Stimulated activated CD8-positive, alpha-beta memory T cell treated with anti-CD3 and anti-CD28 coated beads, Interleukin-12 subunit alpha, Interleukin-12 subunit beta, amount 100 ng/mL, for 24 hours (primary cell): ENCODE data around the gene DNAJA3.
A peak's percentile ranks its signal among the peaks of the same experiment; 100 is the strongest.

Source experiments
- DNase-seq: peaks from one replicate; pipeline ENCODE4 v3.0.0-alpha.2; 2020; ENCODE audit errors: extremely low read depth

The DNAJA3 gene

DNA sequence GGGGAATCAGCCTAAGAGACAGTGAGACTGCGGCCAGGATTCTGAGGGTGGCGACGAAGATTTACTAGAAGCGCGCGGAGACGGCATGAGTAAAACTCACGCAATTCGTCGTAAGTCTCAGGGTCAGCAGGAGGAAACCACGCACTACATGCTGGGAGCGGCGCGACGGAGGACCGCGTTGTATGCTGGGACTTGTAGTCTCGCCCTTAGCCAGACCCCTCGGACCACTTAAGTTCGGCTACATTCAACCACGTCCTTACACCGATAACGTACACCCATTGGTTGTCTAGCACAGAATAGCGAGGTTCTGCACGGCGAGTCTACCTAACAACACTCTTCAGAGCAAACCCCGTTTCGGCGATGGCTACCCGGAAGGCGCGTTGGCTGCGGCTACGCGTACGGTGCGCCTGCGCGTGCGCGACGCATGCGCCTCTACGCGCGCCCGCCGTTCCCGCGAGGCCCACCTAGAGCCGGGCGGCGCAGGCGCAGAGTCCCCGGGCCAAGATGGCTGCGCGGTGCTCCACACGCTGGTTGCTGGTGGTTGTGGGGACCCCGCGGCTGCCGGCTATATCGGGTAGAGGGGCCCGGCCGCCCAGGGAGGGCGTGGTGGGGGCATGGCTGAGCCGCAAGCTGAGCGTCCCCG is at the start of gene DNAJA3:
Gene DNAJA3 (plus strand): TSS at position 491 of the 643 bp plus-strand sequence. CDS start 14 bp downstream, at position 505.
- DNase-seq, result peak; percentile 88

DNA sequence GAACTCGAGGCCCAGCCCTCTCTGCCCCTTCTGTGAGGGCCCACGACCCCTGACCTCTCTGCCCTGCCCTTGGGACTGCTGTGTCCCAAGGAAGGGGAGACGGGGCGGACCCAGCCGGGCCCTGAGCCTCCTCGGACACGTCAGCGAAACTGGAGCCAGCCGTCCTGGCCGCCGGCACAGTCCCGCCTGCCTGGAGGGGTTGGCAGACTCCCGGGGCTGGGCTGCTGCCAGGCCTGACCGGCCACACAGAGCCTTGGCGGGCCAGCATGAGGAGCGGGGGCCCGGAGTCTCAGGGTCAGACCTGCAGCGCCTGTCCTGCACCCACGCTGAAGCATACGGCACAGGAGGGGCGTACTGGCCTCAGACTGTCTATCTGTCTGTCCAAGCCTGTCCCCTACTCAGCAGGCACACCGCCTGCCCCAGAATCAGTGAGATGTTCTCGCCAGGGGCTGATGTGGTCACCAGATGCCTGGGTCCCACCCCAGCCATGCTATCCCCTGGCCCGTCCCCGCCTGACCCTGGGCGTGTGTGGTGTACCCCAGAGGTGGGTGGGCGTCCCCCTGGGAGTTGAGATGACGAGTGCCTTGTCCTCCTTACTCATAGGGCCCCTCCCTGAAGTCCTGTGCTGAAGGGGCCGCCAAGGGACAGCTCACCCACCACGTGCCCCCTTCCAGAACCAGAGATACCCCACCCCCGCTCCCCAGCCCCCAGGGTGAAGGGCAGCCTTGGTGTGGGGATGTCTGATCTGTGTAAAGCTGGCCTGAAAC is 49.4 kb upstream of the DNAJA3 start:
- DNase-seq, result no peak

DNA sequence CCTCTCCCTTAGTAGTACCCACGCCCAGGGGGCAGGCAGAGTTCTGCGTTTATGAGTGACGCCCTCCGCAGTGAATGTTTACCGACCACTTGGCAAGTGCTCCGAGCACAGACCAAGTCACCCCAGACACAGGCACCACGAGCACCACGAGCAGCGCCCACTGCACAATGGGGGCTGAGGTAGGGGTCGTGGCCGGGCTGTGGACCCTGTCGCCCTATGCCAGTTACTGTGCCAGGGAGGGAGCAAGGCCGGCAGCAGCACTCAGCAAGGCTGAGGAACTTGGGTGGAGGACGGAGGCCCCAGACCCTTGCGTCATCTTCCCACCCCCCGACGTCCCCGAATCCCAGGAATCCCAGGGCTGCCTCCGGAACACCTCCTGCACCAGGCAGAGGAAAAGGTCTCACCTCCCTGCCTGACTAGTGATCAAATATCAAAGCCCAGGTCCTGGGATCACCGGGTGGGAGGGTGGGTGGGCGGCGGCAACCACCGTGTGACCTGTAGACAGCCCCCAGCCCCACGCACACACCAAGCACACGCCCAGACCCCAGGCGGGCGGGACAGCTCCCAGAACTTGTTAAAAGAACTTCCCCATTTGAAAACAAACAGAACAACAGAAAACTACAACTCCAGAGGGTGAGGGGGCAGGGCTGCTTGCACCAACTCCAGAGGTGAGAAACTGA is 48.6 kb upstream of the DNAJA3 start:
- no peak for DNase-seq

DNA sequence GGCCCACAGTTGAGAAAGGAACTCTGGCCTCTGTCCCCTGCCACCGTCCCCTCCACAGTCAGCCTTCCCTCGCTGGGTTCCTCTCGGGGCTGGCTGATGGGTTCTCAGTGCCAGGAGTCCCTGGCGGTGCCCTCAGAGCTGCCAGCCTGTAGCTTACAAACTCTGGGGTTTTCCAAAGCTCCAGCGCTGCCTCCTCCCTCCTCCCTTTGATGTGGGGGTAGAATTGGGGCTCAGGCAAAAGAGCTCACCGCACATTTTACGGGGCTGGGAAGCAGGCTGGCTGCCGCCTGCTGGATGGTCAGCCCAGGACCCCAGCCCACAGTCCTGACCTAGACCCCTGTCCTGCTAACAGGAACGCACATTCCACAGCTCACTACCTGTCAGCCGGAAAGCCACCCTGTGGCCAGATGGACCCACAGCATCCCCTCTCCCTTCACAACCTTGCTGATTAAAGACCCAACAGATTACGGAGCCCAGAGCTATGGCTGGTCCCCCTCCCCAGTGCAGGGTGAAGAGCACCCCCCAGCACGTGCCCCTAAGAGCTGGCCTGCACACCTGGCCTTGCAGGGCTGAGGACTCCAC is 48.0 kb upstream of the DNAJA3 start:
- DNase-seq, result no peak

DNA sequence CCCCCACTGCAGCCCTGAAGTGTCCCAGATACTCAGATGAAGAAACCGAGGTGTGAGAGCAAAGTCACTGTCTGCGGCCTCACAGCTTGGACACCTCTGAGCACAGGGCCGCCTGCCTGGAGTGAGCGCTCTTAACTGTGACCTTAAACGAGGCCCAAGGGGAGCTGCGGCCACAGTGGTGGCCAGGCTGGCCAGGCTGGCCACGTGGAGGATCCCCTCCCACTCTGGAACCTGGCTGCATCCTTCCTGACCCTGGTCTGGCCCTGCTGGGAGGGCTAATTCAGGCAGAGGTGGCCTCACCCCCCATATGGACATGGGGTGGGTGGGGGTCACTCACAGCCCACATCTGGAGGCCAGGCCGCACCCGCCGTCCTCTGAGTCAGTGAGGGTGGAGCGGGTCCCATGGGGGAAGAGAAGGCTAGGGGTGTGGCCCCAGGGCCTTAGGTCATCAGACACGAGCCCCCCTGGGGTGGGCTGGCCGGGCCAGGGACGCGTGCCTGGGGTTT is 47.5 kb upstream of the DNAJA3 start:
- no peak for DNase-seq

DNA sequence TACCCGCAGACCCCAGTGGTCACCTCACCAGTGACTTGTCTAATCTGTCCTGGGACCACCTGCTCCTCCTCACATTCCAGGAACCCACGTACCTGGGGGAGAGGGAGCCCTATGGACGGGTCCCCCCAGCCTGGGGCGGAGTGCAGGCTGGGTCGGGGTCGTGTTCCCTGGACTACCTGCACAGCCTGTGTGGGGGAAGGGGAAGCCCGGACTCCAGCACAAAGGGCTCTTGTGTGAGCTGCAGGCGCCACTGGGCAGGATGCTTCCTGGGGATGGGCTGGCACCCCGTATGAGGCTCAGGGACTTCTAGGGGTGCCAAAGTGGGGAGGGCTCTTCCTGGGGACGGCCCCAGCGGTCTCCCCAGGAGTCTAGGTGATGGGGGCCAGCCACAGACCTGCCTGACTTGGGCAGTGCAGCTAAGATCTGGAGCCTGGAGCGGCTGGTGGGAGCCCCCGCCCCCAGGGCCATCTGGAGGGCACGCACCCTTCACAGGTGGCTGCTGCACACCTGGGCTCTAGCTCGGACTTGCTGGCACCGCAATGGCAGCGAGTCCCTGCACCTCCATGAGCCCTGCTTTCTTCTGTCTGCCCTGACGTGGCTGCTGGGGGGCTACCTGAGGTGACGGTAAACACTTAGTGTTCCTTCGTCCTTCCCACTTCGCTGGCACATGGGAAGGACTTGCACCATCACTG is 46.5 kb upstream of the DNAJA3 start:
- no peak for DNase-seq

DNA sequence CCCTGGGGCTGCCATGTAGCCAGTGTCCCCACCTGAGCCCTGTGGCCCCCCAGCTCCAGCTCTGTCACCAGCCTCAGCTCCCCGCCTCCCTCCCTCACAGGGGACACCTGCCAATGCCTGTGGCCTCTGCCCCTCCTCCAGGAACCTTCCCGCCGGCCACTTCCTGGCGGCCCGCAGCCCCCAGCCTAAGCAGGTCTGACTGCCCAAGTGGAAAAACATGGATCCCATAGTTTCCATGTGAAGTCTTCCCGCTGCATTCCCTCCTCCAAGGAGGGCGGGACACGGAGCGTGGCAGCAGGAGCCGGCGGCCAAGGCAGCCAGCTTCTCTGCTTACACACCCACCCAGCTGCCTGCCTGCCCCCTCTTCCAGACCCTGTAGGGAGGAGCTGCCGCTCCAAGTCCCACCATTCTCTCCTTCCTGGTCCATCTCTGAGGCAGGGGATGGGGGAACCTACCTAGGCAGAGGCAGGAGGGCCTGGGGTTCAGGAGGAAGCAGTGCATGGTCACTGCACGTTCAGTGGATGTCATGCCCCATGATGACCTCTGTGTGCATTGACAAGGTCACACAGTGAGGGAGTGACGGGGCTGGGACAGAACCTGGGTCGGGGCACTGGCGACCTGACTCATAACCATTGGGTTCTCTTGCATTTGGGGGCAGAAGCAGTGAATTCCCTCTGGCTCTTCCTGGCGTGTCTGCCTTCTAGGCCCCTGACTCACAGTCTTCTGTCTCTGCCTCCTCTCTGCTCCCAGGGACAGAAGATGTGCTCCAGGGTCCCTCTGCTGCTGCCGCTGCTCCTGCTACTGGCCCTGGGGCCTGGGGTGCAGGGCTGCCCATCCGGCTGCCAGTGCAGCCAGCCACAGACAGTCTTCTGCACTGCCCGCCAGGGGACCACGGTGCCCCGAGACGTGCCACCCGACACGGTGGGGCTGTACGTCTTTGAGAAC is 45.3 kb upstream of the DNAJA3 start:
- no peak for DNase-seq

DNA sequence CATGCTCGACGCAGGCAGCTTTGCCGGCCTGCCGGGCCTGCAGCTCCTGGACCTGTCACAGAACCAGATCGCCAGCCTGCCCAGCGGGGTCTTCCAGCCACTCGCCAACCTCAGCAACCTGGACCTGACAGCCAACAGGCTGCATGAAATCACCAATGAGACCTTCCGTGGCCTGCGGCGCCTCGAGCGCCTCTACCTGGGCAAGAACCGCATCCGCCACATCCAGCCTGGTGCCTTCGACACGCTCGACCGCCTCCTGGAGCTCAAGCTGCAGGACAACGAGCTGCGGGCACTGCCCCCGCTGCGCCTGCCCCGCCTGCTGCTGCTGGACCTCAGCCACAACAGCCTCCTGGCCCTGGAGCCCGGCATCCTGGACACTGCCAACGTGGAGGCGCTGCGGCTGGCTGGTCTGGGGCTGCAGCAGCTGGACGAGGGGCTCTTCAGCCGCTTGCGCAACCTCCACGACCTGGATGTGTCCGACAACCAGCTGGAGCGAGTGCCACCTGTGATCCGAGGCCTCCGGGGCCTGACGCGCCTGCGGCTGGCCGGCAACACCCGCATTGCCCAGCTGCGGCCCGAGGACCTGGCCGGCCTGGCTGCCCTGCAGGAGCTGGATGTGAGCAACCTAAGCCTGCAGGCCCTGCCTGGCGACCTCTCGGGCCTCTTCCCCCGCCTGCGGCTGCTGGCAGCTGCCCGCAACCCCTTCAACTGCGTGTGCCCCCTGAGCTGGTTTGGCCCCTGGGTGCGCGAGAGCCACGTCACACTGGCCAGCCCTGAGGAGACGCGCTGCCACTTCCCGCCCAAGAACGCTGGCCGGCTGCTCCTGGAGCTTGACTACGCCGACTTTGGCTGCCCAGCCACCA is 44.4 kb upstream of the DNAJA3 start:
- DNase-seq, result no peak

DNA sequence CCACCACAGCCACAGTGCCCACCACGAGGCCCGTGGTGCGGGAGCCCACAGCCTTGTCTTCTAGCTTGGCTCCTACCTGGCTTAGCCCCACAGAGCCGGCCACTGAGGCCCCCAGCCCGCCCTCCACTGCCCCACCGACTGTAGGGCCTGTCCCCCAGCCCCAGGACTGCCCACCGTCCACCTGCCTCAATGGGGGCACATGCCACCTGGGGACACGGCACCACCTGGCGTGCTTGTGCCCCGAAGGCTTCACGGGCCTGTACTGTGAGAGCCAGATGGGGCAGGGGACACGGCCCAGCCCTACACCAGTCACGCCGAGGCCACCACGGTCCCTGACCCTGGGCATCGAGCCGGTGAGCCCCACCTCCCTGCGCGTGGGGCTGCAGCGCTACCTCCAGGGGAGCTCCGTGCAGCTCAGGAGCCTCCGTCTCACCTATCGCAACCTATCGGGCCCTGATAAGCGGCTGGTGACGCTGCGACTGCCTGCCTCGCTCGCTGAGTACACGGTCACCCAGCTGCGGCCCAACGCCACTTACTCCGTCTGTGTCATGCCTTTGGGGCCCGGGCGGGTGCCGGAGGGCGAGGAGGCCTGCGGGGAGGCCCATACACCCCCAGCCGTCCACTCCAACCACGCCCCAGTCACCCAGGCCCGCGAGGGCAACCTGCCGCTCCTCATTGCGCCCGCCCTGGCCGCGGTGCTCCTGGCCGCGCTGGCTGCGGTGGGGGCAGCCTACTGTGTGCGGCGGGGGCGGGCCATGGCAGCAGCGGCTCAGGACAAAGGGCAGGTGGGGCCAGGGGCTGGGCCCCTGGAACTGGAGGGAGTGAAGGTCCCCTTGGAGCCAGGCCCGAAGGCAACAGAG is 43.5 kb upstream of the DNAJA3 start:
- DNase-seq, result no peak

DNA sequence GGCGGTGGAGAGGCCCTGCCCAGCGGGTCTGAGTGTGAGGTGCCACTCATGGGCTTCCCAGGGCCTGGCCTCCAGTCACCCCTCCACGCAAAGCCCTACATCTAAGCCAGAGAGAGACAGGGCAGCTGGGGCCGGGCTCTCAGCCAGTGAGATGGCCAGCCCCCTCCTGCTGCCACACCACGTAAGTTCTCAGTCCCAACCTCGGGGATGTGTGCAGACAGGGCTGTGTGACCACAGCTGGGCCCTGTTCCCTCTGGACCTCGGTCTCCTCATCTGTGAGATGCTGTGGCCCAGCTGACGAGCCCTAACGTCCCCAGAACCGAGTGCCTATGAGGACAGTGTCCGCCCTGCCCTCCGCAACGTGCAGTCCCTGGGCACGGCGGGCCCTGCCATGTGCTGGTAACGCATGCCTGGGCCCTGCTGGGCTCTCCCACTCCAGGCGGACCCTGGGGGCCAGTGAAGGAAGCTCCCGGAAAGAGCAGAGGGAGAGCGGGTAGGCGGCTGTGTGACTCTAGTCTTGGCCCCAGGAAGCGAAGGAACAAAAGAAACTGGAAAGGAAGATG is 42.8 kb upstream of the DNAJA3 start:
- DNase-seq, result no peak

DNA sequence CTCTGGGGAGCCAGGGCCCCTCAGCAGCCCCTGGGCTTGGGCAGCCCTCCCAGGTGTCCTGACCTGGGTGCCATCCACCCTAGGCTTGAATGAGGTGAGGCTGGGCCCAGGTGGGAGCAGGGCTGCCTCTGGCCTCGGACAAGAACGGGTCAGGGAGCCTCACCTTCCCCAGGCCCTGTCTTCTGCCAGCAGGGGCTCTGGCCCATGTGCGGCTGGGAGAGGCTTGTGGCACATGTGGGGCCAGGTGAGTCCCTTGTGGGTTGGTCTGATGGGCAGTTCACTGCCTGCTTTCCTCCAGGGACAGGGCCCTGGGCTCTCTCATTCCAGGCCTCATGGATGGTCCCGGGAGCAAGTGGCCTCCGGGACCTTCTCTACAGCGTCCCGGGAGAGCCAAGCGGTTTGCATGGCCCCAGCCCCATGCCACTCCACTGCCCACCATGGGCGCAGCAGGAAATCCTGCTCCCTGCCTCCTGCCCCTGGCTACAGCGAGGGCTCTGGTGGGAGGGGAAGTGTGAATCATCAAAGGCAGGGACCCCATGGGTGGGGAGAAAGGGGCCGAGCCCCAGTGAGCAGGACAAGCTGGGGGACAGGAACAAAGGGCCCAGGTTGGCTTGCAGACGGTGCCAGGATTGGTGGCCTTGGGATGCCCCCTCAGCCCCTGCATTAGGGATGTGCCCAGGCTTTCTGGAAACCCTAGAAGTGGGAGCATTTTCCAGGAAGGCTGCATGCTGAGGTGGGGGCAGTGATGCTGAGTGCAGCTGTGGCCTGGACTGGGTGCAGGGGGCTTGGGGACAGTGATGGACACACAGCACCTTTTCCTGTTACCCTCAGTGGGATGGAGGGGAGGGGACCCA is 41.9 kb upstream of the DNAJA3 start:
- no peak for DNase-seq

DNA sequence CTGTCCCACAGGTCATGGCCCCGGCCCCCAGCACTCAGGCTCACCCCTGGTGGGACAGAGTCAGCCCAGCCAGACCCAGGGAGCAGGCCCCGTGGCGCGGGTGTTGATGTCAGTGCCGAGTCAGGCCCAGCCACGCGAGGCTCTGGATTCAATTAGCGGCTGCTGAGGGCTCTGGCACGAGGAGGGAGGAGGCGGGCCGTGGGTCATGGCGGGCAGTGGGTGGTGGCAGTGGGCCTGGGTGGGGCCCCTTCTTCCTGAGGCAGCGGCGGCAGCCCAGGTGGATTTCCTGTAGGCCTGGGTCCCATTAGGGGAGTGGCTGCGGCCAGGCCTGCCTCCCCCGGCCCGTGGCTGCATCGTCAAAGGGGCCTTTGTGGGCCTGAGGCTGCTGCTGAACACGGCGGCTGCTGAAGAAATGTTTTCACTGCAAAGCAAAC is 41.1 kb upstream of the DNAJA3 start:
- DNase-seq, result no peak

DNA sequence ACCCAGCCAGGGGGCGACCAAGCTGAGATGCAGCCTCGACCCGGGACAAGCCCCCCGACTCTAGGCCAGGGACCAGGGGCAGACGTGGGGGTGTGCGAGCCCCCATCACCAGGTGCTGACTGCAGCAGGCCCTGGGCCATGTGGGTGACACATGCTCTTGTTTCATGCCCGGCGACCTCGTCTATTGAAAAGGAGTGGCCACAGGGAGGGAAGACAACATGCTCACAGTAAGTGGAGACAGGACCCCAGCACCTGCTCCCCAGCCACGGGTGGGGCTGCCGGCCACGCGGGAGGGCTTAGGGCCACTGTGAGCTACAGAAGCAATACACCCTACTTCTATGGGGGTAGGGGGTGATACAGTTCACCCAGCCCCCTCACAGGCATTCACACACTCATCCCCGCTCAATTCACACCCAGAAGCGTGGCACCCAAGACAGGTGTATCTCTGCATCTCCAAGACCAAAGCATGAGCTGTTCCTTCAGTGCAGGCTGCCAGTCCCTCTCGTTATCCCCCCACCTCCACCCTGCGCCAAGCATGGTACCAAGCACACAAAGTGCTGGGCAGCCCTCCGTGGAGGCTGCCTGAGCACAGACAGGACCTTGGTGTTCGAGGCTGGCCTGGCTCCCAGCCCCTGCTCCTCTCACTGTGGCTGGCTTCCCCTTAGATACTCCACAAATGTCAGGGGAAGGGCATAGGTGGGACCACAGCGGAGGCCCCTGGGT is 40.4 kb upstream of the DNAJA3 start:
- DNase-seq, result no peak

DNA sequence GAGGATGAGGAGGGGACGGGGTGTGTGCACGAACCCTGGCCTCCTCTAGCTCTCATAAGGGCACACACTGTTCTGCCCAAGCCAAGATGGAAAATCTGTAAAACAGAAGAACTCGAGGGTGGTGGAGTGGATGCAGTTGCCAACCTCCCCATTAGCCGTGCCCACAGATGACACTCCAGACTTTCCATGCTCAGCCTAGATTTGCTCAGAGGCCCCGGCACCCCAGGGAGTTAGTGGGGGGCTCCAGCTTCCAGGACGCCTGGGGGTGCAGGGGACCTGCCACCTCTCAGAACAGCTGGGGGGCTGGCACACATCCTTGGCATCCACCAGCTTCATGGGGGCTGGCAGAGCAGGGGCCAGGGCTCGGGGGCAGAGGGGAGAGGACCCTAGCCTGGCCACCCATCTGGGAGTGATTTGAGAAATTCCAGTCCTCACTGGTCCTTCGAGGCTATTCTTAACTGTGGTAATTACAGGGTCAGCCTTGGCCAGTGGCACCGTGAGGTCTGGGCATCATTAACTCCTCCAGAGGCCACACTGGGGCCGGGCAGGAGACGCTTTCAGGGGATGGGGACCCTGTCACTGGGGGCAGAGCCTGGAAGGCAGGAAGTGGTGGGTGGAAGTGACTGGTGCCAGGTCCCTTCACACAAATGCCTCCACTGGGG is 39.7 kb upstream of the DNAJA3 start:
- no peak for DNase-seq

DNA sequence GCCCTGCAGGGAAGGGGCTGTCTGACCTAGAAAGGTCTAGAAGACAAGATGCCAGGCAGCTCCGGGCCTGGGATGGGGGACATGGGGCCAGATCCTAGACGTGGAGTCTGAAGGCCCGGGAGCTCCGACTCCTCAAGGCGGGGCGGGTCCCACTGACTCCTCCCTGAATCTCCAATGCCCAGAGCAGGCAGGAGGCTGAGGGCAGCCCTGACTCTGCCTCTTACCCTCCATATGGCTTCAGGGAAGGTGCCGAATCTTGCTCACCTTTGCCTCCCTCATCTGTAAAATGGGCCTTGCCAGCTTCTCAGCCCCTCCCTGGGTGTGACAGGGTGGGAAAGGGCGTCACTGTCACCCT is 39.2 kb upstream of the DNAJA3 start:
- DNase-seq, result no peak

DNA sequence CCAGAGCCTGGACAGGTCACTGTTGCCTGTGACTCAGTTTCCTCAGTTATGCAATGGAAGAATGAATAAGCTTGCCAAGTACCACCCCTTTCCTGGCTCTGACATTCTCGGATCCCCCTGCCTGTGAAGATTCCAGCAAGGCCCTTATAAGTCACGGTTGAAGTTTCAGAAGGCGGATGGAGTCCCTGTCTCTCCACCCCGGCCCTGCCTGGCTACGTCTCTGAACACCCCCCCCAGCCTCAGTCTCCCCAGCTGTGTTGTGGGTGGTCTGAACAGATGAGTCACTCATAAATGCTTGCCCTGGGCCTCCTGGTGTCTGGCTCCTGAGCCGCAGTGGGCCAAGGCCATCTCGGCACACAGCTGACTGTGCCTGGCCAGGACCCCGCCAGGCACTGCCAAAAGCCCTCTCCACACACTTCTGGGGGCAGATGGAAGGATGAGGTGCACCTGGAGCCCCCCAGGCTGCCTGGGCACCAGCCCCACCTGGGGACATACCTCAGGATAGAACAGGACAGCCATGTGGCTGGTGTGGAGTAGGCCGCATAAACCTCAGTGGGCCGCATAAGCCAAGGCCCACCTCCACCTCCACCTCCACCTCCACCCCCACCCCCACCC is 38.6 kb upstream of the DNAJA3 start:
- DNase-seq, result no peak
